Upper lobe of left lung (tissue), 4 donors: ENCODE results near the gene LAMB4.

ENCODE experiments used
- EP300 ChIP-seq, 4 donors: sonication (generic); formaldehyde crosslinking; IDR thresholded peaks; one replicate each; pipeline ENCODE4 v1.5.1; 2017; ENCODE audit warnings: antibody characterized with exemption in 4 of 4, control low read depth in 2 of 4
- POLR2A ChIP-seq, 4 donors: fragments of 450-650 bp; IDR thresholded peaks; one replicate each; pipeline ENCODE4 v1.5.1; 2016 to 2017; ENCODE audit warnings: antibody characterized with exemption in 4 of 4, mild to moderate bottlenecking in 2 of 4
- TF ChIP-seq, protein P1 (sequence below), 6 experiments: fragments of 450-650 bp in 4 of 6; fragments of 200-600 bp in 2 of 6; sonication (generic) in 2 of 6; IDR thresholded peaks; one replicate each; pipeline ENCODE4 v1.5.1; 2016 to 2019; ENCODE audit warnings: antibody characterized with exemption in 6 of 6

DNA sequence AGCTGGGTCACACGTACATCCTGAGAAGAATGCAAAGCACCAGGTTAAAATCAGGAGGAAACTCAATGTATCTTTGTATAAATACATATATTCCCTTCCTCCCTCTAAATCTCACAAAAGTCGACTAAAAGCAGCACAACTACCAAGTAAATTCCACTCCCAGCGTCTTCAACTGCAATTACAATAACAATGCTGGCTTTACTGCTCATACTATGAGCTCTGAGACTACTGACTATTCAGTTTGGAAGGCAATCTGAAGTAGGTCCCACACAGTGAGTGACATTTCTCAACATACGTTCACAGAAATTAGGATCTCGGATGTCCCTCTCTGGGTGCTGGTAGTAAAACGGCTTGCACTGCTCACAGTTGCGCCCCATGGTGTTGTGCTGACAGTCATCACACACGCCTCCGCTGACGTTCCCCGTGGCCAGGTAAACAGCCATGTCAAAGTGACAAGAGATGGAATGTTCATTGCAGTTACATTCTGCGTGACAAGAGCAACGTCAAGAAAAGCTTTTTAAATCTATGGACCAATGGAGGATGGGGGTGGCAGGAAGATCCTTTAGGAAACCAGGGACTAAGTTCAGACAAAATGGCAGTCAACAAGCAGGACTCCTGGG is 154.7 kb downstream of the LAMB4 start:
- TF ChIP-seq, protein P1, sequence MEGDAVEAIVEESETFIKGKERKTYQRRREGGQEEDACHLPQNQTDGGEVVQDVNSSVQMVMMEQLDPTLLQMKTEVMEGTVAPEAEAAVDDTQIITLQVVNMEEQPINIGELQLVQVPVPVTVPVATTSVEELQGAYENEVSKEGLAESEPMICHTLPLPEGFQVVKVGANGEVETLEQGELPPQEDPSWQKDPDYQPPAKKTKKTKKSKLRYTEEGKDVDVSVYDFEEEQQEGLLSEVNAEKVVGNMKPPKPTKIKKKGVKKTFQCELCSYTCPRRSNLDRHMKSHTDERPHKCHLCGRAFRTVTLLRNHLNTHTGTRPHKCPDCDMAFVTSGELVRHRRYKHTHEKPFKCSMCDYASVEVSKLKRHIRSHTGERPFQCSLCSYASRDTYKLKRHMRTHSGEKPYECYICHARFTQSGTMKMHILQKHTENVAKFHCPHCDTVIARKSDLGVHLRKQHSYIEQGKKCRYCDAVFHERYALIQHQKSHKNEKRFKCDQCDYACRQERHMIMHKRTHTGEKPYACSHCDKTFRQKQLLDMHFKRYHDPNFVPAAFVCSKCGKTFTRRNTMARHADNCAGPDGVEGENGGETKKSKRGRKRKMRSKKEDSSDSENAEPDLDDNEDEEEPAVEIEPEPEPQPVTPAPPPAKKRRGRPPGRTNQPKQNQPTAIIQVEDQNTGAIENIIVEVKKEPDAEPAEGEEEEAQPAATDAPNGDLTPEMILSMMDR (IDR thresholded peaks at IDR 0.05): no peak
- TF ChIP-seq POLR2A (IDR thresholded peaks at IDR 0.05) (no peak), EP300 (IDR thresholded peaks at IDR 0.05) (no peak)
